ENCODE results near the gene NDUFA8. TPM values are rescaled to one million over a fixed set of nuclear protein-coding genes. Genes with fewer than 3 reads are reported as not detected.

NDUFA8 gene
- total RNA-seq, 1 donor from 2014 or later: 40.2 TPM

GRCh38 chr9:122143296-122143695 lies 16.3 kb downstream of the NDUFA8 start:
- H3K4me1 ChIP-seq (ENCODE audit: control insufficient read depth in 3 of 3, insufficient read depth in 3 of 3, low read length in 3 of 3): peaks cover 0 to 3% (median 2%) of the 10 kb centered on the region in 3 donors
- H3K4me3 ChIP-seq (ENCODE audit: low read length in 3 of 3): no peak overlapping the region
- H3K27me3 ChIP-seq (ENCODE audit: control insufficient read depth in 3 of 3, insufficient read depth in 3 of 3, low read length in 3 of 3): no peaks in the 10 kb centered on the region
- H3K36me3 ChIP-seq (ENCODE audit: control insufficient read depth in 3 of 3, insufficient read depth in 3 of 3, low read length in 3 of 3): peaks cover 34 to 46% (median 40%) of the 10 kb centered on the region in 3 donors
- H3K9ac ChIP-seq (ENCODE audit: low read depth in 1 of 3, low read length in 3 of 3): no peak overlapping the region
- no peaks in the 10 kb centered on the region for H3K9me3 ChIP-seq (ENCODE audit: control insufficient read depth in 3 of 3, low read length in 3 of 3)
- H3K27ac ChIP-seq (ENCODE audit: low read depth, low read length): no peak overlapping the region

DNA sequence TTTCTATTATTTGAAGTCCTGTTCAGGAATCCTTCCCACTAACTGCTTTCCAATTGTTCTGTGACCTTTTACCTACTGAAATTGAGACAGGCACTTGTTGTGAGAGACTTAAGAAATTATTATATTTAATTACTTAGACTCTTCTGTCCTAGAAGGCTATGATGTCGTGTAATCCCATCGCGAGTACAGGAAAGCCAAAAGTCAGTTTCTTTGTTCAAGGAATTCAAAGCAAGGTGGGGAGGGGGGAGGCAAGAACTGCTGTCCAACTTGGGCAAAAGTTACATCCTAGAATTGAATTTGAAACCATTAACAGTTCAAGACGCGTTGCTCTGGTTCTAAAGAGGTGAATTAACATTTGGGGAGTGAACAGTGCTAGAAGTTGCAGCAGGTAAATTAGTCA lies 17.9 kb downstream of the NDUFA8 start:
- H3K9ac ChIP-seq (ENCODE audit: low read depth in 1 of 3, low read length in 3 of 3): no peak overlapping the region
- no peaks in the 10 kb centered on the region for H3K27me3 ChIP-seq (ENCODE audit: control insufficient read depth in 3 of 3, insufficient read depth in 3 of 3, low read length in 3 of 3)
- H3K27ac ChIP-seq (ENCODE audit: low read depth, low read length): peak overlapping the region; percentile 26
- H3K4me3 ChIP-seq (ENCODE audit: low read length in 3 of 3): no peak overlapping the region
- peaks cover 24 to 35% (median 34%) of the 10 kb centered on the region in 3 donors for H3K36me3 ChIP-seq (ENCODE audit: control insufficient read depth in 3 of 3, insufficient read depth in 3 of 3, low read length in 3 of 3)
- H3K4me1 ChIP-seq (ENCODE audit: control insufficient read depth in 3 of 3, insufficient read depth in 3 of 3, low read length in 3 of 3): peaks cover 0 to 3% (median 2%) of the 10 kb centered on the region in 3 donors
- H3K9me3 ChIP-seq (ENCODE audit: control insufficient read depth in 3 of 3, low read length in 3 of 3): no peaks in the 10 kb centered on the region

- no peaks in the 10 kb centered on the region for H3K9me3 ChIP-seq (ENCODE audit: control insufficient read depth in 3 of 3, low read length in 3 of 3)
- H3K4me1 ChIP-seq (ENCODE audit: control insufficient read depth in 3 of 3, insufficient read depth in 3 of 3, low read length in 3 of 3): peaks cover 0 to 3% (median 2%) of the 10 kb centered on the region in 3 donors
- no peak overlapping the region for H3K9ac ChIP-seq (ENCODE audit: low read depth in 1 of 3, low read length in 3 of 3)
- no peak overlapping the region for H3K4me3 ChIP-seq (ENCODE audit: low read length in 3 of 3)
- H3K27ac ChIP-seq (ENCODE audit: low read depth, low read length): peak overlapping the region; percentile 26
- no peaks in the 10 kb centered on the region for H3K27me3 ChIP-seq (ENCODE audit: control insufficient read depth in 3 of 3, insufficient read depth in 3 of 3, low read length in 3 of 3)
- peaks cover 15 to 29% (median 26%) of the 10 kb centered on the region in 3 donors for H3K36me3 ChIP-seq (ENCODE audit: control insufficient read depth in 3 of 3, insufficient read depth in 3 of 3, low read length in 3 of 3)
Measured at GRCh38 chr9:122140368-122141193, 19.0 kb downstream of the NDUFA8 start.

GRCh38 chr9:122138560-122139268 lies 20.9 kb downstream of the NDUFA8 start:
- no peak overlapping the region for H3K9ac ChIP-seq (ENCODE audit: low read depth in 1 of 3, low read length in 3 of 3)
- peaks cover 5 to 11% (median 8%) of the 10 kb centered on the region in 3 donors for H3K36me3 ChIP-seq (ENCODE audit: control insufficient read depth in 3 of 3, insufficient read depth in 3 of 3, low read length in 3 of 3)
- no peaks in the 10 kb centered on the region for H3K27me3 ChIP-seq (ENCODE audit: control insufficient read depth in 3 of 3, insufficient read depth in 3 of 3, low read length in 3 of 3)
- no peaks in the 10 kb centered on the region for H3K9me3 ChIP-seq (ENCODE audit: control insufficient read depth in 3 of 3, low read length in 3 of 3)
- no peak overlapping the region for H3K27ac ChIP-seq (ENCODE audit: low read depth, low read length)
- no peak overlapping the region for H3K4me3 ChIP-seq (ENCODE audit: low read length in 3 of 3)
- H3K4me1 ChIP-seq (ENCODE audit: control insufficient read depth in 3 of 3, insufficient read depth in 3 of 3, low read length in 3 of 3): peaks cover 0 to 9% (median 3%) of the 10 kb centered on the region in 3 donors

GRCh38 chr9:122135529-122135859 lies 24.1 kb downstream of the NDUFA8 start:
- no peaks in the 10 kb centered on the region for H3K9me3 ChIP-seq (ENCODE audit: control insufficient read depth in 3 of 3, low read length in 3 of 3)
- H3K27me3 ChIP-seq (ENCODE audit: control insufficient read depth in 3 of 3, insufficient read depth in 3 of 3, low read length in 3 of 3): peaks cover 0 to 6% (median 3%) of the 10 kb centered on the region in 3 donors
- no peaks in the 10 kb centered on the region for H3K36me3 ChIP-seq (ENCODE audit: control insufficient read depth in 3 of 3, insufficient read depth in 3 of 3, low read length in 3 of 3)
- peaks cover 7 to 20% (median 19%) of the 10 kb centered on the region in 3 donors for H3K4me1 ChIP-seq (ENCODE audit: control insufficient read depth in 3 of 3, insufficient read depth in 3 of 3, low read length in 3 of 3)
- no peak overlapping the region for H3K27ac ChIP-seq (ENCODE audit: low read depth, low read length)
- no peak overlapping the region for H3K4me3 ChIP-seq (ENCODE audit: low read length in 3 of 3)
- no peak overlapping the region for H3K9ac ChIP-seq (ENCODE audit: low read depth in 1 of 3, low read length in 3 of 3)

GRCh38 chr9:122134822-122135528 lies 24.6 kb downstream of the NDUFA8 start:
- Histone ChIP-seq H3K27ac (ENCODE audit: low read depth, low read length) (no peak overlapping the region), H3K4me1 (ENCODE audit: control insufficient read depth in 3 of 3, insufficient read depth in 3 of 3, low read length in 3 of 3) (peaks cover 7 to 20% (median 18%) of the 10 kb centered on the region in 3 donors), H3K9ac (ENCODE audit: low read depth in 1 of 3, low read length in 3 of 3) (no peak overlapping the region), H3K4me3 (ENCODE audit: low read length in 3 of 3) (no peak overlapping the region), H3K27me3 (ENCODE audit: control insufficient read depth in 3 of 3, insufficient read depth in 3 of 3, low read length in 3 of 3) (peaks cover 0 to 6% (median 3%) of the 10 kb centered on the region in 3 donors), H3K9me3 (ENCODE audit: control insufficient read depth in 3 of 3, low read length in 3 of 3) (no peaks in the 10 kb centered on the region), H3K36me3 (ENCODE audit: control insufficient read depth in 3 of 3, insufficient read depth in 3 of 3, low read length in 3 of 3) (no peaks in the 10 kb centered on the region)

DNA sequence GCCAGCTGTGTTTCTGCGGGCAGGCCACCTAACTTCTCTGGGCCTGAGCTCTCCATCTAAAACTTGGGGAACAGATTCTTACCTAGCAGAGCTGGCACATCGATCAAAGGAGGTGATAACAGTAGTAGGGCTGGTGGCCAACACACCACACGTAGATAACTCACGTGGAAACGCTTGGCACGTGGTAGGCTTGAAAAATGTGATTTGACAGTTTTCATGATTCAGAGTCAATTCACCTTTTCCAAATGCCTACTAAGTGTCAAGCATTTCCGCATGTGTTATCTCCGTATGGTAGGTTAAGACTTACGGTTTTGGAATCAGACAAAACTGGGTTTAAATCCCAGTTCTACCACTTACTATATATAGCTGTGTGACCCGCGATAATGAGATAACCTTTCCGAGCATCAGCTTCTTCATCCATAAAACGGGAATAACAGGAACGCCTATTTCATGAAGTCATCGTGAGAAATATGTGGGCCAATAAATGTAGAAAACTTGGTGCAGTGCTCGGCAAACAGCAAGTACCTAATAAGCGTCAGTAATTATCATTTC lies 25.5 kb downstream of the NDUFA8 start:
- no peaks in the 10 kb centered on the region for H3K36me3 ChIP-seq (ENCODE audit: control insufficient read depth in 3 of 3, insufficient read depth in 3 of 3, low read length in 3 of 3)
- H3K9ac ChIP-seq (ENCODE audit: low read depth in 1 of 3, low read length in 3 of 3): no peak overlapping the region
- H3K9me3 ChIP-seq (ENCODE audit: control insufficient read depth in 3 of 3, low read length in 3 of 3): no peaks in the 10 kb centered on the region
- H3K4me1 ChIP-seq (ENCODE audit: control insufficient read depth in 3 of 3, insufficient read depth in 3 of 3, low read length in 3 of 3): peaks cover 7 to 20% (median 18%) of the 10 kb centered on the region in 3 donors
- peaks cover 0 to 6% (median 3%) of the 10 kb centered on the region in 3 donors for H3K27me3 ChIP-seq (ENCODE audit: control insufficient read depth in 3 of 3, insufficient read depth in 3 of 3, low read length in 3 of 3)
- H3K4me3 ChIP-seq (ENCODE audit: low read length in 3 of 3): no peak overlapping the region
- H3K27ac ChIP-seq (ENCODE audit: low read depth, low read length): peak overlapping the region; percentile 45

- Histone ChIP-seq H3K9me3 (ENCODE audit: control insufficient read depth in 3 of 3, low read length in 3 of 3) (no peaks in the 10 kb centered on the region), H3K9ac (ENCODE audit: low read depth in 1 of 3, low read length in 3 of 3) (no peak overlapping the region), H3K27me3 (ENCODE audit: control insufficient read depth in 3 of 3, insufficient read depth in 3 of 3, low read length in 3 of 3) (peaks cover 0 to 6% (median 3%) of the 10 kb centered on the region in 3 donors), H3K4me3 (ENCODE audit: low read length in 3 of 3) (no peak overlapping the region), H3K27ac (ENCODE audit: low read depth, low read length) (peak overlapping the region; percentile 45), H3K36me3 (ENCODE audit: control insufficient read depth in 3 of 3, insufficient read depth in 3 of 3, low read length in 3 of 3) (no peaks in the 10 kb centered on the region), H3K4me1 (ENCODE audit: control insufficient read depth in 3 of 3, insufficient read depth in 3 of 3, low read length in 3 of 3) (peaks cover 7 to 22% (median 20%) of the 10 kb centered on the region in 3 donors)
Measured at GRCh38 chr9:122133263-122133983, 26.2 kb downstream of the NDUFA8 start.

DNA sequence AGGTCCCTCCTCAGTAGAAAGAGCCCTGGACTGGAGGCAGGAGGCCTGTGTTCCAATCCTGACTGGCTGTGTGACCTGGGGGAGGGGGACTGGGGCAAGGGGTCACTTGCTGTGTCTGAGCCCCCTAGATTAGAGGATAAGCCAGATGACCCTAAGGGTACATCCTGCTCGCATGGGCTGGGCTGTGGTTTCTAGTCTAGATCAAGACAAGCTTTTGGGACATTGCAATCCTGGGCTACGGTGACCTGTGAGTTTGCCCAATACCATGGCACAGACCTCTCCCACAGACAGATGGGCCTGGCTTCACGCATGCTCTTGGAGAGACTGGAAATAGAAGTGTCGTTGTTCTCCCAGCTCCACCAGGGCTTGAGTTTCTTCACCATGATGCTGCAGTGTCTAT lies 27.0 kb downstream of the NDUFA8 start:
- Histone ChIP-seq H3K9ac (ENCODE audit: low read depth in 1 of 3, low read length in 3 of 3) (no peak overlapping the region), H3K27ac (ENCODE audit: low read depth, low read length) (no peak overlapping the region), H3K9me3 (ENCODE audit: control insufficient read depth in 3 of 3, low read length in 3 of 3) (no peaks in the 10 kb centered on the region), H3K27me3 (ENCODE audit: control insufficient read depth in 3 of 3, insufficient read depth in 3 of 3, low read length in 3 of 3) (peaks cover 3 to 6% (median 3%) of the 10 kb centered on the region in 3 donors), H3K36me3 (ENCODE audit: control insufficient read depth in 3 of 3, insufficient read depth in 3 of 3, low read length in 3 of 3) (no peaks in the 10 kb centered on the region), H3K4me3 (ENCODE audit: low read length in 3 of 3) (no peak overlapping the region), H3K4me1 (ENCODE audit: control insufficient read depth in 3 of 3, insufficient read depth in 3 of 3, low read length in 3 of 3) (peaks cover 7 to 22% (median 20%) of the 10 kb centered on the region in 3 donors)

All from skeletal muscle tissue (tissue), 4 donors.